C4-2B (cell line): ENCODE data around the gene FNDC8.

Source experiments
- ZFX ChIP-seq: fragments of 450-650 bp; IDR thresholded peaks from 2 replicates; pipeline ENCODE4 v1.6.1; 2017
- TF ChIP-seq, protein P1 (sequence below): fragments of 450-650 bp; conservative IDR thresholded peaks from 2 replicates; pipeline ENCODE4 v1.5.1; 2017; ENCODE audit warnings: mild to moderate bottlenecking

DNA sequence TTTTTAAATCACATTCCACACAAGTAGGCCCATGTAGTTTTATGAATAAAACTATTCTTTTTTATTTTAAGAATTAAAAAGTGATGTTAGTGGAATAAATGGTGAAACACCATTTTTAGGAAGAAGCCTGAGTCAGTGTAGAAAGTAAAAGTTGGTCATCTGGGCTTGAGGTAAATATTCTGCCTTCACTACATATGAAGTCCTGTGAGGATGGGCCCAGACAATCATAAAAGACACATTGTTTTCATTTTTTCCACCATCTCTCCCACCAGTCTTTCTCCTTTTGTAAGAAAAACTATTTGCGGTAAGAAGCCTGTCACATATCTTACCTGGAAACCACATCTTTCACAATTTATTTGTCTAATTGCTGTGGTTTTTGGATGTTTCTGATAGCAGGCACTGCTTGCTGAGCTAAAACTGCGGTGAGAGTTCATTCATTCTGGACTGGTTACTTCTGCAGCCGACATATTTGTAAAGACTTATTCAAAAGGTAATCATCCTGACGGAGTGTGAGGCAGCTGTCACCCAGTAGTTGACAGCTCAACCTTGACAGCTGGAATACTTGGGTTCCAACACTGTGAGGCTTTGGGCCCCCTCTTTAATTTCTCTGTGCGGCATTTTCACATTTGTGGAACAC lies 47.3 kb upstream of the FNDC8 start:
- TF ChIP-seq, protein P1, sequence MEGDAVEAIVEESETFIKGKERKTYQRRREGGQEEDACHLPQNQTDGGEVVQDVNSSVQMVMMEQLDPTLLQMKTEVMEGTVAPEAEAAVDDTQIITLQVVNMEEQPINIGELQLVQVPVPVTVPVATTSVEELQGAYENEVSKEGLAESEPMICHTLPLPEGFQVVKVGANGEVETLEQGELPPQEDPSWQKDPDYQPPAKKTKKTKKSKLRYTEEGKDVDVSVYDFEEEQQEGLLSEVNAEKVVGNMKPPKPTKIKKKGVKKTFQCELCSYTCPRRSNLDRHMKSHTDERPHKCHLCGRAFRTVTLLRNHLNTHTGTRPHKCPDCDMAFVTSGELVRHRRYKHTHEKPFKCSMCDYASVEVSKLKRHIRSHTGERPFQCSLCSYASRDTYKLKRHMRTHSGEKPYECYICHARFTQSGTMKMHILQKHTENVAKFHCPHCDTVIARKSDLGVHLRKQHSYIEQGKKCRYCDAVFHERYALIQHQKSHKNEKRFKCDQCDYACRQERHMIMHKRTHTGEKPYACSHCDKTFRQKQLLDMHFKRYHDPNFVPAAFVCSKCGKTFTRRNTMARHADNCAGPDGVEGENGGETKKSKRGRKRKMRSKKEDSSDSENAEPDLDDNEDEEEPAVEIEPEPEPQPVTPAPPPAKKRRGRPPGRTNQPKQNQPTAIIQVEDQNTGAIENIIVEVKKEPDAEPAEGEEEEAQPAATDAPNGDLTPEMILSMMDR: no peak
- TF ChIP-seq ZFX: no peak
